Heart left ventricle (tissue), 13 donors: ENCODE data around the gene TNS3.

ENCODE experiments used
- CTCF ChIP-seq, 12 donors: fragments of 200-600 bp; sonication (generic) in 4 of 12; IDR thresholded peaks; one replicate each; pipeline versions ENCODE4 v1.5.0 to v1.8.0; 2018 to 2022; ENCODE audit warnings: antibody characterized with exemption in 12 of 12, mild to moderate bottlenecking in 5 of 12
- POLR2A ChIP-seq, 2 donors: fragments of 450-650 bp; IDR thresholded peaks; one replicate each; pipeline ENCODE4 v1.6.1; 2017; ENCODE audit warnings: antibody characterized with exemption in 2 of 2, mild to moderate bottlenecking in 2 of 2, moderate library complexity in 2 of 2
- donor health status: ischemic (EF 13 %, LVEDD 7.1; RV severe dilation, severe dysfunction).
- donor health status: DM: no; HTN: yes; CAD: no.
- donor health status: DM: no; HTN: no; CAD: no.
- donor health status: ischemic (EF 25% LVEDD 6.9; RV normal size, moderate dysfunction).
- donor health status: ischemic (EF 25% LVEDD 5.7; RV mildly dilated, moderate dysfunction).
- donor health status: ischemic (EF 35%, LVEDD 5.7; RV mildly dilated, moderate dysfunction).
- donor health status: nonischemic (EF 11% LVEDD 7.7; RV severe dilation, severe dysfunction).
- donor health status: DM: yes; HTN: yes; CAD: no.
- donor health status: PGD.
- donor health status: ischemic (EF 29% LVEDD 5.4; RV normal size, mild dysfunction).
- donor health status: nonischemic (EF 23%, LVEDD 6.1; RV moderate dilation, normal function).

DNA sequence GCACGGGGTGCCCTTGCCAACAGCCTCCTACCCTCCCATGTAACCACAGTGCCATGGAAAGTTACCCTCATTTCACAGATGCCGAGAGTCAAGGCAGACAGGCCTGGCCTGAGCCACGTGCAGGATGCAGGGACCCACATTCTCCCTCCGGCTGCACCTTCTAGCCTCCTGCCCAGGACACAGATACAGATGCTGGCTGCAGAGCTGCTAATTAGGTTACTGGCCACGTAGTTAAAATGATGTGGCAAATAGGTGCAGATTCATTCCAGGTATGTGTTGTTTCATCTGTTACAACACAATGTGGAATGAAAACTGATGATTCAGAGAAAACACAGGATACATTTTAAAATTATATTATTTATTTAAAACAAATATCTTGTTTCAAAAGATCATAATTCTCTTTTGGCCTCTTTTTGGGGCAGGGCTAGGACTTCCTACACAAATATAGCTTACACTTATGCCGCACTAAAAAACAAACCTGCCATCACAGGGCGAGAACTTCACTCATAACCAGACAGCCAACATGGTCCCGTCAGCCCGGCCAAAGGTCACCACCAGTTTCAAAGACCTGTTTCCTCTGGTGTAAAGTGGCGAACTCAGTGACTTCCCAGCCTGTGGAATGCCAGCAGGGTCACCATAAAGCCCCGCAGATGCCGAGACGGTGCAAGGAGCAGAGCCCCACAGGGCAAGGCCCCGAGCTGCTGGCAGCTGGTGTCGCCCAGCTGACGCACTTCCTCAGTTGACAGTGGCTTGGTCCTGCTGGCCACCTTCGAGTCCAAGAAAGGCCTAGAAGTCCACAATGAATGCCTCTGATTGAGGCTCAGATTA lies 83.5 kb downstream of the TNS3 start:
- no peak for TF ChIP-seq CTCF (IDR thresholded peaks at IDR 0.05)
- TF ChIP-seq POLR2A (IDR thresholded peaks at IDR 0.05), result no peak
